ENCODE data around the gene RBPJ. TPM values are rescaled to one million over a fixed set of nuclear protein-coding genes. Genes with fewer than 3 reads are reported as not detected.

The RBPJ gene
- total and polyA plus RNA-seq, 2 donors (not counting 1 experiment from before 2014, with no cell fraction given), result 144 to 253 TPM

- no peak overlapping the region for H3K4me3 ChIP-seq (replicated peaks in 1 of 4; ENCODE audit: control extremely low read depth in 1 of 4, insufficient read depth in 1 of 4, low read depth in 3 of 4, low read length in 4 of 4)
- no peak overlapping the region for H3K27ac ChIP-seq (ENCODE audit: insufficient read depth, low read length)
- no peaks in the 10 kb centered on the region for H3K4me1 ChIP-seq (ENCODE audit: control insufficient read depth, extremely low read depth, insufficient read depth, low read length)
- H3K4me2 ChIP-seq (ENCODE audit: extremely low read depth, insufficient read depth, low read length), result no peak overlapping the region
- no peak overlapping the region for H2AFZ ChIP-seq (ENCODE audit: low read length)
- no peaks in the 10 kb centered on the region for H3K9me3 ChIP-seq (ENCODE audit: control insufficient read depth, insufficient read depth, low read depth, low read length)
- H3K79me2 ChIP-seq (ENCODE audit: control insufficient read depth, insufficient read depth, low read length), result no peaks in the 10 kb centered on the region
- no peaks in the 10 kb centered on the region for H4K20me1 ChIP-seq (ENCODE audit: control insufficient read depth, extremely low read depth, insufficient read depth, low read length)
- DNase-seq (ENCODE audit: low read depth in 2 of 2), result no peak
- H3K9ac ChIP-seq (ENCODE audit: insufficient read depth, low read length), result no peak overlapping the region
- no peaks in the 10 kb centered on the region for H3K27me3 ChIP-seq (ENCODE audit: control insufficient read depth, insufficient read depth, low read length)
- no peak for TF ChIP-seq CTCF (conservative IDR thresholded peaks at IDR 0.05 in 1 of 2, IDR thresholded peaks at IDR 0.05 in 1 of 2; ENCODE audit: low read depth in 1 of 2, low read length in 2 of 2)
- TF ChIP-seq EZH2 (IDR thresholded peaks at IDR 0.05; ENCODE audit: low read length, missing control alignments), result no peak
- no peaks in the 10 kb centered on the region for H3K36me3 ChIP-seq (ENCODE audit: control insufficient read depth, insufficient read depth, low read length)
Observed at GRCh38 chr4:26307037-26307800, 13.6 kb upstream of the RBPJ start.

GRCh38 chr4:26308568-26308967, 12.2 kb upstream of the RBPJ start:
- no peak overlapping the region for H2AFZ ChIP-seq (ENCODE audit: low read length)
- TF ChIP-seq EZH2 (IDR thresholded peaks at IDR 0.05; ENCODE audit: low read length, missing control alignments) (no peak), CTCF (conservative IDR thresholded peaks at IDR 0.05 in 1 of 2, IDR thresholded peaks at IDR 0.05 in 1 of 2; ENCODE audit: low read depth in 1 of 2, low read length in 2 of 2) (no peak)
- H4K20me1 ChIP-seq (ENCODE audit: control insufficient read depth, extremely low read depth, insufficient read depth, low read length), result no peaks in the 10 kb centered on the region
- H3K79me2 ChIP-seq (ENCODE audit: control insufficient read depth, insufficient read depth, low read length), result no peaks in the 10 kb centered on the region
- no peaks in the 10 kb centered on the region for H3K36me3 ChIP-seq (ENCODE audit: control insufficient read depth, insufficient read depth, low read length)
- no peak overlapping the region for H3K4me3 ChIP-seq (replicated peaks in 1 of 4; ENCODE audit: control extremely low read depth in 1 of 4, insufficient read depth in 1 of 4, low read depth in 3 of 4, low read length in 4 of 4)
- H3K9me3 ChIP-seq (ENCODE audit: control insufficient read depth, insufficient read depth, low read depth, low read length), result no peaks in the 10 kb centered on the region
- no peaks in the 10 kb centered on the region for H3K27me3 ChIP-seq (ENCODE audit: control insufficient read depth, insufficient read depth, low read length)
- DNase-seq (ENCODE audit: low read depth in 2 of 2), result no peak
- no peaks in the 10 kb centered on the region for H3K4me1 ChIP-seq (ENCODE audit: control insufficient read depth, extremely low read depth, insufficient read depth, low read length)
- no peak overlapping the region for H3K27ac ChIP-seq (ENCODE audit: insufficient read depth, low read length)
- no peak overlapping the region for H3K4me2 ChIP-seq (ENCODE audit: extremely low read depth, insufficient read depth, low read length)
- H3K9ac ChIP-seq (ENCODE audit: insufficient read depth, low read length), result no peak overlapping the region

- no peaks in the 10 kb centered on the region for H4K20me1 ChIP-seq (ENCODE audit: control insufficient read depth, extremely low read depth, insufficient read depth, low read length)
- no peaks in the 10 kb centered on the region for H3K36me3 ChIP-seq (ENCODE audit: control insufficient read depth, insufficient read depth, low read length)
- no peaks in the 10 kb centered on the region for H3K4me1 ChIP-seq (ENCODE audit: control insufficient read depth, extremely low read depth, insufficient read depth, low read length)
- TF ChIP-seq EZH2 (IDR thresholded peaks at IDR 0.05; ENCODE audit: low read length, missing control alignments) (no peak), CTCF (conservative IDR thresholded peaks at IDR 0.05 in 1 of 2, IDR thresholded peaks at IDR 0.05 in 1 of 2; ENCODE audit: low read depth in 1 of 2, low read length in 2 of 2) (no peak)
- no peak for DNase-seq (ENCODE audit: low read depth in 2 of 2)
- H3K4me2 ChIP-seq (ENCODE audit: extremely low read depth, insufficient read depth, low read length), result no peak overlapping the region
- no peak overlapping the region for H3K4me3 ChIP-seq (replicated peaks in 1 of 4; ENCODE audit: control extremely low read depth in 1 of 4, insufficient read depth in 1 of 4, low read depth in 3 of 4, low read length in 4 of 4)
- H3K79me2 ChIP-seq (ENCODE audit: control insufficient read depth, insufficient read depth, low read length), result no peaks in the 10 kb centered on the region
- H3K9ac ChIP-seq (ENCODE audit: insufficient read depth, low read length), result no peak overlapping the region
- no peaks in the 10 kb centered on the region for H3K9me3 ChIP-seq (ENCODE audit: control insufficient read depth, insufficient read depth, low read depth, low read length)
- H3K27me3 ChIP-seq (ENCODE audit: control insufficient read depth, insufficient read depth, low read length), result no peaks in the 10 kb centered on the region
- H3K27ac ChIP-seq (ENCODE audit: insufficient read depth, low read length), result no peak overlapping the region
- H2AFZ ChIP-seq (ENCODE audit: low read length), result no peak overlapping the region
Observed at GRCh38 chr4:26310264-26310663, 10.6 kb upstream of the RBPJ start.
